T-helper 1 cell (primary cell): ENCODE data around the gene PARP15.
"Not testable (repeated sequence)": the region's sequence is repeated elsewhere in the genome, so short reads cannot be mapped to it uniquely, and the experiment has no call there.

ENCODE experiments used
- DNase-seq, 5 donors: peaks; one replicate each; pipeline ENCODE4 v3.0.0-alpha.2; 2012 to 2020

The PARP15 gene

GRCh38 chr3:122668930-122669730 is 91.7 kb downstream of the PARP15 start:
- DNase-seq = no peak

GRCh38 chr3:122671553-122671952 is 94.1 kb downstream of the PARP15 start:
- no peak for DNase-seq

DNA sequence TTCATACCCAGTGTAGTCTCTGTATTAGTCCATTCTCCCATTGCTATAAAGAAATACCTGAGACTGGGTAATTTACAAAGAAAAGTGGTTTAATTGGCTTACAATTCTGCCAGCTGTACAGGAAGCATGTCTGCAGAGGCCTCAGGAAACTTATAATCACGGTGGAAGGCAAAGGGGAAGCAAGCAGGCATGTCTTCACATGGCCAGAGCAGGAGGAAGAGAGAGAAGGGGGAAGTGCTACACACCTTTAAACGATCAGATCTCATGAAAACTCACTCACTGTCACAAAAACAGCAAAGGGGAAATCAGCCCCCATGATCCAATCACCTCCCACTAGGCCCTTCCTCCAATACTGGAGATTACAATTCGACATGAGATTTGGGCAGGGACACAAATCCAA is 96.9 kb downstream of the PARP15 start:
- DNase-seq = no peak

GRCh38 chr3:122676759-122677158 is 99.3 kb downstream of the PARP15 start:
- no peak for DNase-seq

DNA sequence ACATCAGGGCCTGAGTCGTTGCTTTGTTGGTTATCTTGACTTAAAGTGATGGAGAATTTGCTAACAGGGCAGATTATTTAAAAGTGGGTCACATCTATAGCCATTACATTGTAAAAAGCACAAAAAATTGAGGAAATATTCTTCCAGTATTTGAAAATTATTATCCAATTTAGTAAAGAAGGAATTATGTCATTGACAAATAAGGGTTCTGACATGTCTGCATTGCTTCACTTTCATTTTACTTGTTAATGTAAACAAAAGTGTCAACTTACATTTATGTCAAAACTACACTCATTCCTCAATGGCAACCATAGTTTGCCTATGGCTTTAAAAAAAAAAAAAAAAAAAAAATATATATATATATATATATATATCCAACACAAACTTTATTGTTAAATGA is 99.8 kb downstream of the PARP15 start:
- no peak for DNase-seq

GRCh38 chr3:122678506-122678905 is 101.1 kb downstream of the PARP15 start:
- no peak for DNase-seq

DNA sequence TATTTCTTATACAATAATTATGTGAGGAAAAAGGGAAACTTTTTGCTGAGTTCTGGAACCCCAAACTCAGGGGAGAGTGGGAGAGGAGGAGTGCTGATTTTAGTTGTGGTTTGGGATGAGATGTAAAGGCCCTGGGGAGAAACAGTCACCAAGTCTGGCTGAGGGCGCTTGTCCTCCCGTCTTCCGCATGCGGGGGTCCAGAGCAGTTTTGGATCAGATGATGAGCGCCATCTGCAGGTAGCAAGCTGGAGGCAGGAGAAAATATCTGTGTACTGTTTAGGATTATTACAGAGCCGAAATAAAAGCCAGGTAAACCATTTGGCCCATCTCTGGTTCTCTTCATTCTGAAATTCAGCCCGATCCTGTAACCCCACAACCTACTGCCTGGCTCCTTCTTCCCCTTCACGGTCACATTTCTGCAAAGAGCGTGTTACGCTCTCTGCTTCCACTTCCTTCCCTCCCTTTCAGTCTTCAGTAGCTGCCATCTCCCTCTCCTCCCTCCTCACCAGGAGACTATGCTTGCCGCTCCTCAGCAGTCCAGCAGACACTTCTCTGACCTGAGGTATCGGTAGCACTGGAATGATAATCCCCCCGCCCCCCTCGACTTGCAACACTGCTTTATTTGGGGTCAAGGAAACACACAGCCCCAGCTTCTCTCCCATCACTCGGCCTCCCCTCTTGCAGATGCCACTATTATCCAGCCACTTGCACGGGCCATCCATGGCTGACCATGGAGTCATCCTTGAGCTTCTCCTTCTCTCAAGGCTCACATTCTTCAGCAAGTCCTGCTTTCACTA is 101.8 kb downstream of the PARP15 start:
- DNase-seq = peak; percentile 54 to 83 (median 74)

- DNase-seq = no peak
Observed at GRCh38 chr3:122679882-122680474, 102.5 kb downstream of the PARP15 start.

DNA sequence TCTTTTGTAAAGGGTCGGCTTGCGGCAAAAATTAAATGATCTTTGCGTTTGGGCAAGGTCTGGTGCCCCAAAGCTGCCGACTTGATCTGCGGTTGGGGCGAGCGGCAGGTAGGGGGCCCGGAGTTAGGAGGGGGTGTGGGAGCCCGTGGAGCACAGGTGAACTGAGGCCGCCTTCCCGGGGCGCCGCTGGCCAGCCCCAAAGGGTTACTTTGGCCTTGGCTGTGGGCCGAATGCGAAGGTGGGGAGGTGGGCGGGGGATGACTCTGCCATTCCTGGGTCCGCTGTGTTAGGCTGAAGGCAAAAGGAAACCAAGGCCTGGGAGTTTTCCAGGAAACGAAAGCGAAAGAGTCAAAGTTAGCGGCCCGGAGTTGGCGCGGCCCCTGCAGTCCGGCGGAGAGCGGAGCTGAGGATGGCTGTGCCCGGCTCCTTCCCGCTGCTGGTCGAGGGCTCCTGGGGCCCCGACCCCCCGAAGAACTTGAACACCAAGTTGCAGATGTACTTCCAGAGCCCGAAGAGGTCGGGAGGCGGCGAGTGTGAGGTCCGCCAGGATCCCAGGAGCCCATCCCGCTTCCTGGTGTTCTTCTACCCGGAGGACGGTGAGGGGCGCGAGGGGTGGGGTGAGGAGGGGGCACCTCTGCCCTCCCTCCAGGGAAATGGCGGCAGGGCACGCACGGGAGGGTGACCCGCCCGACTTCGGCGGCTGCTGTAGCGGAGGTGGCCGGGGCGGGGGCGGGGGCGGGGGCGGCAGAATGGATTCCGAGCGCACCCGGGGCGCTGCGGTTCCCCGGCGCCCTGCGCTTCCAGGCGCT is 103.2 kb downstream of the PARP15 start, which contains the start of gene PARP14:
TSS of gene PARP14 (plus strand) at position 365 of the 809 bp plus-strand sequence. CDS start at position 410, 45 bp downstream.
- peak; percentile 33 to 79 (median 58) for DNase-seq

GRCh38 chr3:122681284-122681973 is 104.0 kb downstream of the PARP15 start:
- no peak for DNase-seq

- DNase-seq = no peak
Observed at GRCh38 chr3:122681974-122682409, 104.5 kb downstream of the PARP15 start.

GRCh38 chr3:122682778-122683411 is 105.4 kb downstream of the PARP15 start:
- DNase-seq = not testable (repeated sequence)

- DNase-seq = no peak
Observed at GRCh38 chr3:122687298-122687697, 109.8 kb downstream of the PARP15 start.
